Sigmoid colon (tissue), 4 donors: ENCODE measurements around the gene DYNC1LI2.

ENCODE experiments used
- EP300 ChIP-seq, 4 donors: sonication (generic); formaldehyde crosslinking; IDR thresholded peaks; one replicate each; pipeline ENCODE4 v1.6.1; 2017; ENCODE audit warnings: antibody characterized with exemption in 4 of 4
- POLR2A ChIP-seq, 2 donors: fragments of 450-650 bp; IDR thresholded peaks; one replicate each; pipeline ENCODE4 v1.6.1; 2016; ENCODE audit warnings: antibody characterized with exemption in 2 of 2, mild to moderate bottlenecking in 2 of 2, moderate library complexity in 2 of 2
- POLR2AphosphoS5 ChIP-seq, 4 donors: sonication (generic); formaldehyde crosslinking; IDR thresholded peaks; one replicate each; pipeline ENCODE4 v1.6.1; 2017; ENCODE audit warnings: antibody characterized with exemption in 4 of 4
- TF ChIP-seq, protein P1 (sequence below), 4 experiments: fragments of 450-650 bp in 3 of 4; fragments of 200-600 bp in 1 of 4; IDR thresholded peaks; one replicate each; pipeline ENCODE4 v1.5.1; 2016 to 2019; ENCODE audit warnings: antibody characterized with exemption in 4 of 4, mild to moderate bottlenecking in 3 of 4, moderate library complexity in 2 of 4

GRCh38 chr16:66720766-66721165 is 30.6 kb downstream of the DYNC1LI2 start:
- TF ChIP-seq, protein P1, sequence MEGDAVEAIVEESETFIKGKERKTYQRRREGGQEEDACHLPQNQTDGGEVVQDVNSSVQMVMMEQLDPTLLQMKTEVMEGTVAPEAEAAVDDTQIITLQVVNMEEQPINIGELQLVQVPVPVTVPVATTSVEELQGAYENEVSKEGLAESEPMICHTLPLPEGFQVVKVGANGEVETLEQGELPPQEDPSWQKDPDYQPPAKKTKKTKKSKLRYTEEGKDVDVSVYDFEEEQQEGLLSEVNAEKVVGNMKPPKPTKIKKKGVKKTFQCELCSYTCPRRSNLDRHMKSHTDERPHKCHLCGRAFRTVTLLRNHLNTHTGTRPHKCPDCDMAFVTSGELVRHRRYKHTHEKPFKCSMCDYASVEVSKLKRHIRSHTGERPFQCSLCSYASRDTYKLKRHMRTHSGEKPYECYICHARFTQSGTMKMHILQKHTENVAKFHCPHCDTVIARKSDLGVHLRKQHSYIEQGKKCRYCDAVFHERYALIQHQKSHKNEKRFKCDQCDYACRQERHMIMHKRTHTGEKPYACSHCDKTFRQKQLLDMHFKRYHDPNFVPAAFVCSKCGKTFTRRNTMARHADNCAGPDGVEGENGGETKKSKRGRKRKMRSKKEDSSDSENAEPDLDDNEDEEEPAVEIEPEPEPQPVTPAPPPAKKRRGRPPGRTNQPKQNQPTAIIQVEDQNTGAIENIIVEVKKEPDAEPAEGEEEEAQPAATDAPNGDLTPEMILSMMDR (IDR thresholded peaks at IDR 0.05) = no peak
- TF ChIP-seq POLR2AphosphoS5 (IDR thresholded peaks at IDR 0.05) (no peak), EP300 (IDR thresholded peaks at IDR 0.05) (no peak), POLR2A (IDR thresholded peaks at IDR 0.05) (no peak)
